ENCODE measurements around the gene MON1B.

DNA sequence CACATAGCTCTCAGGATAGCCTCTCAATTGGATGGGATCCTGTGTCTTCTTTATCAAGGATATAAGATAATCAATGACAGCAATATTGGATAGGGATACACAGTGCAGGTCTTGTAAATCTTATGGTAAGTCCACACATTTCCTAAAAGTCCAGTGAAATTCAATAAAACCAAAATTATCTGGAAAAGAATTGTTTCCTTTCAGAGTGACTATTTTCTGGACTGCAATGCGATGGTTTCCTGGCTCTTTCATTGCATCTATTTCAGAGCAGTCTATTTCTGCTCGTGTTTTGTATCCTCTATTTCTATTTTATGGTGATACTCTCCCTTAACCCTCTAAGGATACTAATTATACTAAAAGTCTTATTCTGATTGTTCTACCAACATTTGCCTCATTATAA is 24.3 kb upstream of the MON1B start:
- TF ChIP-seq TCF12 (IDR thresholded peaks at IDR 0.05; ENCODE audit: low read depth) = no peak
- no peak for TF ChIP-seq TAF1 (IDR thresholded peaks at IDR 0.05; ENCODE audit: low read depth)
- TF ChIP-seq NFIC (IDR thresholded peaks at IDR 0.05) = no peak
- TF ChIP-seq, protein P1, sequence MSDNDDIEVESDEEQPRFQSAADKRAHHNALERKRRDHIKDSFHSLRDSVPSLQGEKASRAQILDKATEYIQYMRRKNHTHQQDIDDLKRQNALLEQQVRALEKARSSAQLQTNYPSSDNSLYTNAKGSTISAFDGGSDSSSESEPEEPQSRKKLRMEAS (IDR thresholded peaks at IDR 0.05) = no peak
- TF ChIP-seq, protein P2, sequence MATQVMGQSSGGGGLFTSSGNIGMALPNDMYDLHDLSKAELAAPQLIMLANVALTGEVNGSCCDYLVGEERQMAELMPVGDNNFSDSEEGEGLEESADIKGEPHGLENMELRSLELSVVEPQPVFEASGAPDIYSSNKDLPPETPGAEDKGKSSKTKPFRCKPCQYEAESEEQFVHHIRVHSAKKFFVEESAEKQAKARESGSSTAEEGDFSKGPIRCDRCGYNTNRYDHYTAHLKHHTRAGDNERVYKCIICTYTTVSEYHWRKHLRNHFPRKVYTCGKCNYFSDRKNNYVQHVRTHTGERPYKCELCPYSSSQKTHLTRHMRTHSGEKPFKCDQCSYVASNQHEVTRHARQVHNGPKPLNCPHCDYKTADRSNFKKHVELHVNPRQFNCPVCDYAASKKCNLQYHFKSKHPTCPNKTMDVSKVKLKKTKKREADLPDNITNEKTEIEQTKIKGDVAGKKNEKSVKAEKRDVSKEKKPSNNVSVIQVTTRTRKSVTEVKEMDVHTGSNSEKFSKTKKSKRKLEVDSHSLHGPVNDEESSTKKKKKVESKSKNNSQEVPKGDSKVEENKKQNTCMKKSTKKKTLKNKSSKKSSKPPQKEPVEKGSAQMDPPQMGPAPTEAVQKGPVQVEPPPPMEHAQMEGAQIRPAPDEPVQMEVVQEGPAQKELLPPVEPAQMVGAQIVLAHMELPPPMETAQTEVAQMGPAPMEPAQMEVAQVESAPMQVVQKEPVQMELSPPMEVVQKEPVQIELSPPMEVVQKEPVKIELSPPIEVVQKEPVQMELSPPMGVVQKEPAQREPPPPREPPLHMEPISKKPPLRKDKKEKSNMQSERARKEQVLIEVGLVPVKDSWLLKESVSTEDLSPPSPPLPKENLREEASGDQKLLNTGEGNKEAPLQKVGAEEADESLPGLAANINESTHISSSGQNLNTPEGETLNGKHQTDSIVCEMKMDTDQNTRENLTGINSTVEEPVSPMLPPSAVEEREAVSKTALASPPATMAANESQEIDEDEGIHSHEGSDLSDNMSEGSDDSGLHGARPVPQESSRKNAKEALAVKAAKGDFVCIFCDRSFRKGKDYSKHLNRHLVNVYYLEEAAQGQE (IDR thresholded peaks at IDR 0.05; ENCODE audit: low read depth) = no peak
- TF ChIP-seq CREB1 (IDR thresholded peaks at IDR 0.05; ENCODE audit: low read depth) = no peak
- TF ChIP-seq EP300 (IDR thresholded peaks at IDR 0.05; ENCODE audit: borderline replicate concordance) = no peak
- no peak for TF ChIP-seq RAD21 (IDR thresholded peaks at IDR 0.05; ENCODE audit: low read depth)
- no peak for TF ChIP-seq ZBTB7A (IDR thresholded peaks at IDR 0.05; ENCODE audit: low read depth)
- TF ChIP-seq CEBPB (IDR thresholded peaks at IDR 0.05) = no peak

Measured in Ishikawa (cell line).